Measurements from ENCODE around the gene SORCS2. TPM values are rescaled to one million over a fixed set of nuclear protein-coding genes. Genes with fewer than 3 reads are reported as not detected.

SORCS2 gene
- polyA plus RNA-seq, 1 of the 3 experiments (the other 2 are of a cell fraction): 1.6 TPM

GRCh38 chr4:7524064-7524682 is 331.8 kb downstream of the SORCS2 start (continued):
- TF ChIP-seq REST (IDR thresholded peaks at IDR 0.05; ENCODE audit: low read depth, low read length): no peak
- no peak for TF ChIP-seq POLR2AphosphoS5 (IDR thresholded peaks at IDR 0.05; ENCODE audit: low read depth, low read length)
- TF ChIP-seq PBX3 (IDR thresholded peaks at IDR 0.05): no peak
- no peak for TF ChIP-seq FOXM1 (IDR thresholded peaks at IDR 0.05; ENCODE audit: low read depth)
- TF ChIP-seq USF2 (IDR thresholded peaks at IDR 0.05; ENCODE audit: borderline replicate concordance, low read depth, low read length): no peak
- no peak for TF ChIP-seq SIN3A (IDR thresholded peaks at IDR 0.05; ENCODE audit: borderline replicate concordance, low read depth, low read length)
- no peak for TF ChIP-seq EP300 (IDR thresholded peaks at IDR 0.05; ENCODE audit: borderline replicate concordance in 1 of 2, low read depth in 1 of 2, low read length in 1 of 2)

- no peaks in the 10 kb centered on the region for H3K9me3 ChIP-seq
- H4K20me1 ChIP-seq (ENCODE audit: insufficient read depth): no peaks in the 10 kb centered on the region
- H3K36me3 ChIP-seq (replicated peaks in 1 of 2; ENCODE audit: control insufficient read depth in 1 of 2, insufficient read depth in 2 of 2, low read length in 1 of 2): no peaks in the 10 kb centered on the region
- no peak overlapping the region for H3K9ac ChIP-seq
- H3F3A ChIP-seq (replicated peaks; ENCODE audit: insufficient read depth): no peaks in the 10 kb centered on the region
- H3K9me2 ChIP-seq: no peaks in the 10 kb centered on the region
- H3K79me2 ChIP-seq (ENCODE audit: insufficient read depth): no peaks in the 10 kb centered on the region
- DNase-seq: no peak
- CTCF ChIA-PET: no interaction called here
- H3K4me3 ChIP-seq (ENCODE audit: low read depth in 2 of 2, low read length in 1 of 2): no peak overlapping the region
- 73% methylated on average over 13 of the region's 14 CpGs for WGBS (ENCODE audit: low lambda C conversion rate)
- H3K27ac ChIP-seq (ENCODE audit: low read depth in 2 of 2, low read length in 1 of 2): no peak overlapping the region
- no peak overlapping the region for H2AFZ ChIP-seq (ENCODE audit: low read depth)
- no peak overlapping the region for H3K4me2 ChIP-seq
- H3K27me3 ChIP-seq (ENCODE audit: insufficient read depth): peaks cover 24% of the 10 kb centered on the region; the same call in 1 of the 2 replicates
- H3K4me1 ChIP-seq (ENCODE audit: control insufficient read depth in 1 of 2, insufficient read depth in 2 of 2, low read depth in 1 of 2, low read length in 1 of 2): peaks cover 0 to 10% of the 10 kb centered on the region in 2 experiments; a peak in 1 of 4 replicates
- POLR2A ChIA-PET: no interaction called here
- TF ChIP-seq GATA2 (CRISPR knock-in tag; IDR thresholded peaks at IDR 0.05) (no peak), JUND (IDR thresholded peaks at IDR 0.05) (no peak), CHD2 (IDR thresholded peaks at IDR 0.05; ENCODE audit: low read length, partially characterized antibody) (no peak), SMC3 (IDR thresholded peaks at IDR 0.05; ENCODE audit: low read depth, low read length) (no peak), MEF2A (IDR thresholded peaks at IDR 0.05; ENCODE audit: borderline replicate concordance, low read depth) (no peak), FOSL2 (IDR thresholded peaks at IDR 0.05; ENCODE audit: borderline replicate concordance, low read depth) (no peak), TEAD4 (IDR thresholded peaks at IDR 0.05; ENCODE audit: borderline replicate concordance, insufficient read depth) (no peak), REST (IDR thresholded peaks at IDR 0.05; ENCODE audit: low read depth, low read length) (no peak), USF2 (IDR thresholded peaks at IDR 0.05; ENCODE audit: borderline replicate concordance, low read depth, low read length) (no peak), YY1 (IDR thresholded peaks at IDR 0.05; ENCODE audit: low read depth) (no peak), PBX3 (IDR thresholded peaks at IDR 0.05) (no peak), EP300 (IDR thresholded peaks at IDR 0.05; ENCODE audit: borderline replicate concordance in 1 of 2, low read depth in 1 of 2, low read length in 1 of 2) (no peak), GABPA (IDR thresholded peaks at IDR 0.05; ENCODE audit: low read depth) (no peak), TAF1 (IDR thresholded peaks at IDR 0.05; ENCODE audit: borderline replicate concordance, low read depth, low read length) (no peak)
Observed at GRCh38 chr4:7524843-7525242, 332.5 kb downstream of the SORCS2 start.

Measured in SK-N-SH (cell line).